MM.1S (cell line): ENCODE results near the gene SEPTIN8.

ENCODE experiments used
- DNase-seq: peaks from one replicate; pipeline ENCODE4 v3.0.0-alpha.2; 2015
- H2AFZ ChIP-seq: fragments of 300-600 bp; sonication (generic); 2 replicates; pipeline ENCODE4 v1.6.0; 2016; ENCODE audit warnings: antibody characterized with exemption, low read length
- H3F3A ChIP-seq: fragments of 300-600 bp; sonication (generic); 2 replicates; pipeline ENCODE4 v1.6.1; 2016; ENCODE audit warnings: mild to moderate bottlenecking, antibody characterized with exemption, low read length, moderate library complexity, mixed read lengths; ENCODE audit not compliant: insufficient read depth
- H3K27ac ChIP-seq: fragments of 300-600 bp; sonication (generic); 2 replicates; pipeline ENCODE4 v1.5.1; 2016; ENCODE audit warnings: mild to moderate bottlenecking, low read length
- H3K27me3 ChIP-seq: fragments of 300-600 bp; sonication (generic); replicated peaks from 2 replicates; pipeline ENCODE4 v1.6.0; 2016; ENCODE audit warnings: low read length; ENCODE audit not compliant: insufficient read depth
- H3K36me3 ChIP-seq: fragments of 300-600 bp; sonication (generic); replicated peaks from 2 replicates; pipeline ENCODE4 v1.6.1; 2016; ENCODE audit warnings: mild to moderate bottlenecking, low read length, mixed read lengths; ENCODE audit not compliant: insufficient read depth
- H3K4me1 ChIP-seq: fragments of 300-600 bp; sonication (generic); 2 replicates; pipeline ENCODE4 v1.6.1; 2016; ENCODE audit warnings: low read length, mixed read lengths
- H3K4me2 ChIP-seq: fragments of 300-600 bp; sonication (generic); 2 replicates; pipeline ENCODE4 v1.6.0; 2016; ENCODE audit warnings: low read depth, low read length
- H3K4me3 ChIP-seq: fragments of 300-600 bp; sonication (generic); 2 replicates; pipeline ENCODE4 v1.5.1; 2016; ENCODE audit warnings: low read length, mixed read lengths
- H3K79me2 ChIP-seq: fragments of 300-600 bp; sonication (generic); 2 replicates; pipeline ENCODE4 v1.6.1; 2016; ENCODE audit warnings: mixed run types, low read length, mixed read lengths
- H3K9ac ChIP-seq: fragments of 300-600 bp; sonication (generic); 2 replicates; pipeline ENCODE4 v1.6.1; 2016; ENCODE audit warnings: low read length, mixed read lengths
- H3K9me2 ChIP-seq: fragments of 300-600 bp; sonication (generic); replicated peaks from 2 replicates; pipeline ENCODE4 v1.6.1; 2016; ENCODE audit warnings: mild to moderate bottlenecking, low read length, mixed read lengths; ENCODE audit not compliant: insufficient read depth
- H3K9me3 ChIP-seq: fragments of 300-600 bp; sonication (generic); replicated peaks from 2 replicates; pipeline ENCODE4 v1.6.1; 2016; ENCODE audit warnings: mild to moderate bottlenecking, low read length, mixed read lengths; ENCODE audit not compliant: insufficient read depth
- H4K20me1 ChIP-seq: fragments of 300-600 bp; sonication (generic); 2 replicates; pipeline ENCODE4 v1.6.1; 2016; ENCODE audit warnings: mild to moderate bottlenecking, low read length, moderate library complexity, mixed read lengths; ENCODE audit not compliant: insufficient read depth
- CTCF ChIP-seq: fragments of 300-600 bp; sonication (generic); IDR thresholded peaks from 2 replicates; pipeline ENCODE4 v1.5.1; 2016; ENCODE audit warnings: antibody characterized with exemption, low read length, mixed read lengths
- EZH2 ChIP-seq: fragments of 300-600 bp; sonication (generic); optimal IDR thresholded peaks from 2 replicates; pipeline ENCODE3; 2017; ENCODE audit warnings: low read depth, mild to moderate bottlenecking, antibody characterized with exemption, low read length, mixed read lengths
- EZH2phosphoT487 ChIP-seq: fragments of 300-600 bp; sonication (generic); IDR thresholded peaks from 2 replicates; pipeline ENCODE4 v1.6.1; 2018; ENCODE audit warnings: antibody characterized with exemption, low read length

Gene SEPTIN8

GRCh38 chr5:132822650-132823480 lies 45.8 kb upstream of the SEPTIN8 start:
- H3K27me3 ChIP-seq, result no peaks in the 10 kb centered on the region
- H3K9me3 ChIP-seq, result no peaks in the 10 kb centered on the region
- H3K4me2 ChIP-seq, result no peak overlapping the region
- no peak for TF ChIP-seq CTCF
- no peak for TF ChIP-seq EZH2
- TF ChIP-seq EZH2phosphoT487, result no peak
- H3K4me1 ChIP-seq, result no peaks in the 10 kb centered on the region
- H3K27ac ChIP-seq, result no peak overlapping the region
- no peaks in the 10 kb centered on the region for H3K79me2 ChIP-seq
- DNase-seq, result no peak
- no peaks in the 10 kb centered on the region for H3F3A ChIP-seq
- no peaks in the 10 kb centered on the region for H3K36me3 ChIP-seq
- H3K9ac ChIP-seq, result no peak overlapping the region
- no peak overlapping the region for H3K4me3 ChIP-seq
- H3K9me2 ChIP-seq, result no peaks in the 10 kb centered on the region
- H2AFZ ChIP-seq, result no peak overlapping the region
- no peaks in the 10 kb centered on the region for H4K20me1 ChIP-seq

- no peaks in the 10 kb centered on the region for H3K9me2 ChIP-seq
- DNase-seq, result no peak
- no peak overlapping the region for H3K4me2 ChIP-seq
- H3K27me3 ChIP-seq, result no peaks in the 10 kb centered on the region
- H3K27ac ChIP-seq, result no peak overlapping the region
- H3F3A ChIP-seq, result no peaks in the 10 kb centered on the region
- no peaks in the 10 kb centered on the region for H3K36me3 ChIP-seq
- no peaks in the 10 kb centered on the region for H3K79me2 ChIP-seq
- no peak overlapping the region for H2AFZ ChIP-seq
- no peak overlapping the region for H3K4me3 ChIP-seq
- H3K9ac ChIP-seq, result no peak overlapping the region
- no peaks in the 10 kb centered on the region for H3K4me1 ChIP-seq
- H4K20me1 ChIP-seq, result no peaks in the 10 kb centered on the region
- no peaks in the 10 kb centered on the region for H3K9me3 ChIP-seq
- TF ChIP-seq EZH2, result no peak
- no peak for TF ChIP-seq EZH2phosphoT487
- no peak for TF ChIP-seq CTCF
Measured at GRCh38 chr5:132821791-132822190, 44.8 kb upstream of the SEPTIN8 start.

GRCh38 chr5:132821350-132821749 lies 44.3 kb upstream of the SEPTIN8 start:
- TF ChIP-seq CTCF (no peak), EZH2phosphoT487 (no peak), EZH2 (no peak)
- no peak overlapping the region for H3K27ac ChIP-seq
- no peak for DNase-seq
- H3K27me3 ChIP-seq, result no peaks in the 10 kb centered on the region
- no peaks in the 10 kb centered on the region for H3K79me2 ChIP-seq
- H3K36me3 ChIP-seq, result no peaks in the 10 kb centered on the region
- H3K4me2 ChIP-seq, result no peak overlapping the region
- no peak overlapping the region for H3K4me3 ChIP-seq
- H3K4me1 ChIP-seq, result no peaks in the 10 kb centered on the region
- no peak overlapping the region for H2AFZ ChIP-seq
- no peaks in the 10 kb centered on the region for H3F3A ChIP-seq
- H3K9me3 ChIP-seq, result no peaks in the 10 kb centered on the region
- H3K9ac ChIP-seq, result no peak overlapping the region
- no peaks in the 10 kb centered on the region for H3K9me2 ChIP-seq
- H4K20me1 ChIP-seq, result no peaks in the 10 kb centered on the region
